ENCODE results near the gene C1orf115.

DNA sequence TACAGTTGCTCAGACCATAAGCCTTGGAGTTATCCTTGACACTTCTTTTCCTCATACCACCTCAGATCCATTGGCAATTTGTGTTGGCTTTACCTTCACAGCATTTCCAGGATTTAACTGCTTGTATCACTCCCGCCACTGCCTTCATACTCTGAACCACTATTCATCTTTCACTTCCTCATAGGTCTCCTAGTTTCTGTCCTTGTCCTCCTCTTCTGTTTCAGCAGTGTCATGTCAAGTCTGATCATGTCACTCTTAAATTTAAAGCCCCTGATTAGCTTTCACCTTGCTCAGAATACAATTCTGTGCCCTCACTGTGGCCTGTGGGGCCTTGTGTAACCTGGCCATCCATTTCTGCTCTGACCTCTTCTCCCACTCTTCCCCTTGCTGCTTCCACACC is 34.7 kb upstream of the C1orf115 start:
- TF ChIP-seq POLR2A (IDR thresholded peaks at IDR 0.05; ENCODE audit: low read depth, low read length) (no peak), SMC3 (IDR thresholded peaks at IDR 0.05; ENCODE audit: low read depth, low read length) (no peak), RFX5 (IDR thresholded peaks at IDR 0.05; ENCODE audit: low read depth, low read length) (no peak), MXI1 (IDR thresholded peaks at IDR 0.05; ENCODE audit: borderline replicate concordance, low read depth, low read length) (no peak), RAD21 (IDR thresholded peaks at IDR 0.05; ENCODE audit: low read length) (no peak), FOS (IDR thresholded peaks at IDR 0.05; ENCODE audit: low read depth, low read length) (no peak), RCOR1 (IDR thresholded peaks at IDR 0.05; ENCODE audit: insufficient replicate concordance, low read length) (no peak), CEBPB (IDR thresholded peaks at IDR 0.05; ENCODE audit: low read depth, low read length) (no peak), MAFK (IDR thresholded peaks at IDR 0.05; ENCODE audit: low read depth, low read length) (no peak), BHLHE40 (IDR thresholded peaks at IDR 0.05; ENCODE audit: low read depth, low read length) (no peak)
- TF ChIP-seq, protein P1, sequence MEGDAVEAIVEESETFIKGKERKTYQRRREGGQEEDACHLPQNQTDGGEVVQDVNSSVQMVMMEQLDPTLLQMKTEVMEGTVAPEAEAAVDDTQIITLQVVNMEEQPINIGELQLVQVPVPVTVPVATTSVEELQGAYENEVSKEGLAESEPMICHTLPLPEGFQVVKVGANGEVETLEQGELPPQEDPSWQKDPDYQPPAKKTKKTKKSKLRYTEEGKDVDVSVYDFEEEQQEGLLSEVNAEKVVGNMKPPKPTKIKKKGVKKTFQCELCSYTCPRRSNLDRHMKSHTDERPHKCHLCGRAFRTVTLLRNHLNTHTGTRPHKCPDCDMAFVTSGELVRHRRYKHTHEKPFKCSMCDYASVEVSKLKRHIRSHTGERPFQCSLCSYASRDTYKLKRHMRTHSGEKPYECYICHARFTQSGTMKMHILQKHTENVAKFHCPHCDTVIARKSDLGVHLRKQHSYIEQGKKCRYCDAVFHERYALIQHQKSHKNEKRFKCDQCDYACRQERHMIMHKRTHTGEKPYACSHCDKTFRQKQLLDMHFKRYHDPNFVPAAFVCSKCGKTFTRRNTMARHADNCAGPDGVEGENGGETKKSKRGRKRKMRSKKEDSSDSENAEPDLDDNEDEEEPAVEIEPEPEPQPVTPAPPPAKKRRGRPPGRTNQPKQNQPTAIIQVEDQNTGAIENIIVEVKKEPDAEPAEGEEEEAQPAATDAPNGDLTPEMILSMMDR (conservative IDR thresholded peaks at IDR 0.05; ENCODE audit: low read depth, low read length) = no peak
- TF ChIP-seq, protein P2, sequence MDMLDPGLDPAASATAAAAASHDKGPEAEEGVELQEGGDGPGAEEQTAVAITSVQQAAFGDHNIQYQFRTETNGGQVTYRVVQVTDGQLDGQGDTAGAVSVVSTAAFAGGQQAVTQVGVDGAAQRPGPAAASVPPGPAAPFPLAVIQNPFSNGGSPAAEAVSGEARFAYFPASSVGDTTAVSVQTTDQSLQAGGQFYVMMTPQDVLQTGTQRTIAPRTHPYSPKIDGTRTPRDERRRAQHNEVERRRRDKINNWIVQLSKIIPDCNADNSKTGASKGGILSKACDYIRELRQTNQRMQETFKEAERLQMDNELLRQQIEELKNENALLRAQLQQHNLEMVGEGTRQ (IDR thresholded peaks at IDR 0.05; ENCODE audit: low read depth, low read length) = no peak
